RWPE1 (cell line): ENCODE measurements around the gene ACTR10.

ENCODE experiments used
- CTCF ChIA-PET: fragments of 350-600 bp; sonication (Branson Sonifier 250); formaldehyde crosslinking; extraction: SDS; loops from one replicate; lab custom pipeline; 2021; lab: Yijun Ruan, JAX
- POLR2A ChIA-PET: fragments of 400-600 bp; formaldehyde crosslinking; extraction: SDS; loops from one replicate; lab custom pipeline; 2020; ENCODE audit warnings: antibody characterized with exemption; ENCODE audit not compliant: low non-redundant PET; lab: Yijun Ruan, JAX
- DNase-seq: peaks from one replicate; pipeline ENCODE4 v3.0.0; 2012; ENCODE audit warnings: low spot score
- H3K27ac ChIP-seq: fragments of 450-650 bp; 2 replicates; pipeline ENCODE4 v1.5.1; 2017
- TF ChIP-seq, protein P1 (sequence below): fragments of 450-650 bp; conservative IDR thresholded peaks from 2 replicates; pipeline ENCODE4 v1.5.1; 2017; ENCODE audit warnings: low read depth, mild to moderate bottlenecking

ACTR10 gene

DNA sequence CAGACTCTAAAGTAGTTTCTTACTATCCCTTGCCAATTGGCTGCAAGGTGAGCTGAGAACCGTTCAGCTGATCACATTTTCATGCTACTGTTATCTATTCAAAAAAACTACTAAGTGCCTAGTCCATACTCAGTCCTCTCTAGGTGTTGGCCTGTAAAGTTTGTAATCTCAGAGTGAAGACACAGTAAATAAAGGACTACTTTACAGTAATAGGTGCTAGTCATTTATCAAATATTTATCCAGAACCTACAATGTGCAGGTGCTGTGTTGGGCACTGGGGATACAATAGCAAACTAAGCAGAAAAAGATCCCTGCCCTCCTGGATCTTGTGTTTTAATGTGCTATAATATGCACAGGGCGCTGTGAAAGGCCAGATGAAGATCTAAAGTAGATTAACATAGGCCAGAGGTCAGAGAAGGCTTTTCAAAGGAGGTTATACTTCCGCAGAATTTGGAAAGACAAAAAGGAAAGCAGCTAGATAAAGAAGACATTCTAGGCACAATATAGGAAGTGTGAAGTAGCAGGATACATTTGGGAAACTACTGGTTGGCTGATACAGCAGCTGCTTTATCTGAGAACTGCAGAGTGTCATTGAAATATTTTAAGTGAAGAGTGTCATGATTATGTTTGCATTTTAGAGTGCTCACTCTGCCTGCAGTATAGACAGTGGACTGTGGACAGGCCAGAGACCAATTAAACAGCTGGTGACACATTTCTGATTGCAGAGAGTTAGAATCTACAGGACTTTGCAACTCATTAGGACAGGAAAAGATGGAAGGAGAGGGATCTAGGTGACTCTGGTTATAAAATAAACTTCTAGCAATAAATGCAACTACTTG, 8.0 kb upstream of the ACTR10 start:
- TF ChIP-seq, protein P1, sequence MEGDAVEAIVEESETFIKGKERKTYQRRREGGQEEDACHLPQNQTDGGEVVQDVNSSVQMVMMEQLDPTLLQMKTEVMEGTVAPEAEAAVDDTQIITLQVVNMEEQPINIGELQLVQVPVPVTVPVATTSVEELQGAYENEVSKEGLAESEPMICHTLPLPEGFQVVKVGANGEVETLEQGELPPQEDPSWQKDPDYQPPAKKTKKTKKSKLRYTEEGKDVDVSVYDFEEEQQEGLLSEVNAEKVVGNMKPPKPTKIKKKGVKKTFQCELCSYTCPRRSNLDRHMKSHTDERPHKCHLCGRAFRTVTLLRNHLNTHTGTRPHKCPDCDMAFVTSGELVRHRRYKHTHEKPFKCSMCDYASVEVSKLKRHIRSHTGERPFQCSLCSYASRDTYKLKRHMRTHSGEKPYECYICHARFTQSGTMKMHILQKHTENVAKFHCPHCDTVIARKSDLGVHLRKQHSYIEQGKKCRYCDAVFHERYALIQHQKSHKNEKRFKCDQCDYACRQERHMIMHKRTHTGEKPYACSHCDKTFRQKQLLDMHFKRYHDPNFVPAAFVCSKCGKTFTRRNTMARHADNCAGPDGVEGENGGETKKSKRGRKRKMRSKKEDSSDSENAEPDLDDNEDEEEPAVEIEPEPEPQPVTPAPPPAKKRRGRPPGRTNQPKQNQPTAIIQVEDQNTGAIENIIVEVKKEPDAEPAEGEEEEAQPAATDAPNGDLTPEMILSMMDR = no peak
- POLR2A ChIA-PET = no interaction called here
- CTCF ChIA-PET = no interaction called here
- no peak for DNase-seq
- no peak overlapping the region for H3K27ac ChIP-seq

DNA sequence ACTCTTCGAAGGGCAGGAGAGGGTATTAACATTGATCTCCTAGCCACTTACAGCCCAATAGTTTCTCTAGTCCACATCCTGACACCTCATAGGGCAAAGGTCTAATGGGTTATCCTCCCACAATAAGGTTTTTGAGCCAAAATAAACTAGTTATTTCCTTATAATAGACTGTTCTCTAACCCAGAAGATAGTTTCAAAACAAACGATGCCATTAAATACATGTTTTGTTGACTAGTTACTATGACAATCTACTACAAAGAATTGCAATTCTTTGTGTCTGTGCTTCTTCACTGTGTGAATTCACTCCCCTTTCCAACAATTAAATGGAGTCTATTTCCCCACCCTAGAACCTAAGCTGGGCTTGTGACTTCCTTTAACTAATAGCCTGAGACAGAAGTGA, 6.4 kb upstream of the ACTR10 start:
- TF ChIP-seq, protein P1 = no peak
- no peak overlapping the region for H3K27ac ChIP-seq
- POLR2A ChIA-PET = no interaction called here
- DNase-seq = no peak
- CTCF ChIA-PET = interaction anchor here (0.9 kb wide), 1 partner anchor 85 kb away, joined by 3 read pairs; no protein-coding TSS in a partner anchor

DNA sequence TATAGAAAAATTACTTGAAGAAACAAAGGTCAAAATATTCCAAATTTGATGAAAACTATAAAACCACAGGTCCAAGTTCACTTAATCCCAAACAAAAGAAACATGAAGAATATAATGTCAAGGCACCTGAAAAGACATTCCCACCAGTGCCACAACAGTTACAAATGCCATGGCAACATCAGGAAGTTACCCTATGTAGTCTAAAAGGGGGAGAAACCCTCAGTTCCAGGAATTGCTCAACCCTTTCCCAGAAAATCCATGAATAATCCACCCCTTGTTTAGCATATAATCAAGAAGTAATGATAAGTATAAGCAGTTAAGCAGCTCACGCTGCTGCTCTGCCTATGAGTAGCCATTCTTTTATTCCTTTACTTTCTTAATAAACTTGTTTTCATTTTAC, 3.8 kb upstream of the ACTR10 start:
- POLR2A ChIA-PET = no interaction called here

DNA sequence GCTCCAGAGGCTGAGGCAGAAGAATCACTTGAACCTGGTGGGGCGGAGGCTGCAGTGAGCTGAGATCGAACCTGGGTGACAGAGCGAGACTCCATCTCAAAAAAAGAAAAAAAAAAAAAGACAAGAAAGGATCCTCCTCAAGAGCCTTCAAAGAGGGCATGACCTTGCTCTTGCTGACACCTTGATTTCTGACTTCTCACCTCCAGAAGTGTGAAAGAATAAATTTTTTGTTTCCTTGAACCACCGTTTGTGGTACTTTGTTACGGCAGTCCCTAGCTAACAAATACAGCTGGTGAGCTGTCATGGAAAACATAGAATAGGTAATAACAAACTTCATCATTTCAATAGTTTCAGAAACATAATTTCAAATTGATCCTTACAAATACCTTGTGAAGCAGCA, 1.9 kb upstream of the ACTR10 start:
- DNase-seq = no peak
- ChIA-PET CTCF (no interaction called here), POLR2A (no interaction called here)
- TF ChIP-seq, protein P1 = no peak
- no peak overlapping the region for H3K27ac ChIP-seq

More for the DNA sequence above, 3.8 kb upstream of the ACTR10 start:
- no peak for DNase-seq
- no peak overlapping the region for H3K27ac ChIP-seq
- CTCF ChIA-PET = no interaction called here
- TF ChIP-seq, protein P1 = no peak

DNA sequence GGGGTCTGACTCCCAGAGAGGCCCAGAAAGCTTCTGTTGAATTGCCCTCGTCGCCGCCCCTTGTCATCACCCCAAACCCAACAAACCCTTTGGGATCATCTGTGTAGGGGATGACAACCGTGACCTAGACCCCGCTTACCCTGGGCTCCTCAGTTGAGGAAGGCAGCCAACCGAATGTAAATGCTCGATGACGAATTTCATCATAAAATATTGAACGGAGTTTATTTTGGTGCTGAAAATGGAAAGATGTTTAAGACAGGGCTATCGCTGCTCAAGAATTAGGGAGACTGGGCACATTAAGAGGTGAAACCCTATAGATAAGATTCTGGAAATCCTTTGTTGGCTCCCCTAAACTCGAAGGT, 512 bp downstream of the ACTR10 start:
- peak; percentile 2 for DNase-seq
- CTCF ChIA-PET = no interaction called here
- H3K27ac ChIP-seq = peak overlapping the region; percentile 86
- TF ChIP-seq, protein P1 = no peak
- POLR2A ChIA-PET = no interaction called here

DNA sequence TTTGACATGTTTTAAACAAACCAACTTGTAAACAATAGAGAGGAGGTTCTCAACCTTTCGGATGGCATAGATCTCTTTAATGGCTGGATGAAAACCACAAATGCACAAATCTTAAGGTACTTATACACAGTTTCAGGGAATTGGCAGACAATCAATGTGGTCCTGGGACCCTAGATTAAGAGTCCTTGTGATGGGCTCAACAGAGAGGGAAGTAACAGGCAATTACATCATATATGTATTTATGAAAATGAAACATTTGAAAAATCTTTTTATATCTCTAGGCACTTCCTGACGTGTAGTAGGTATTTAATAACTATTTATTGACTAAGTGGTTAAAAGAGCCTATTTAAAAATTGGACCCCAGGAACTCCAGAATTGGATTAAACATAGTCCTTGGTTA, 897 bp downstream of the ACTR10 start:
- no peak for DNase-seq
- CTCF ChIA-PET = no interaction called here
- H3K27ac ChIP-seq = no peak overlapping the region
- TF ChIP-seq, protein P1 = no peak
- POLR2A ChIA-PET = no interaction called here
